Measurements from ENCODE around the gene NELFB.

NELFB gene

DNA sequence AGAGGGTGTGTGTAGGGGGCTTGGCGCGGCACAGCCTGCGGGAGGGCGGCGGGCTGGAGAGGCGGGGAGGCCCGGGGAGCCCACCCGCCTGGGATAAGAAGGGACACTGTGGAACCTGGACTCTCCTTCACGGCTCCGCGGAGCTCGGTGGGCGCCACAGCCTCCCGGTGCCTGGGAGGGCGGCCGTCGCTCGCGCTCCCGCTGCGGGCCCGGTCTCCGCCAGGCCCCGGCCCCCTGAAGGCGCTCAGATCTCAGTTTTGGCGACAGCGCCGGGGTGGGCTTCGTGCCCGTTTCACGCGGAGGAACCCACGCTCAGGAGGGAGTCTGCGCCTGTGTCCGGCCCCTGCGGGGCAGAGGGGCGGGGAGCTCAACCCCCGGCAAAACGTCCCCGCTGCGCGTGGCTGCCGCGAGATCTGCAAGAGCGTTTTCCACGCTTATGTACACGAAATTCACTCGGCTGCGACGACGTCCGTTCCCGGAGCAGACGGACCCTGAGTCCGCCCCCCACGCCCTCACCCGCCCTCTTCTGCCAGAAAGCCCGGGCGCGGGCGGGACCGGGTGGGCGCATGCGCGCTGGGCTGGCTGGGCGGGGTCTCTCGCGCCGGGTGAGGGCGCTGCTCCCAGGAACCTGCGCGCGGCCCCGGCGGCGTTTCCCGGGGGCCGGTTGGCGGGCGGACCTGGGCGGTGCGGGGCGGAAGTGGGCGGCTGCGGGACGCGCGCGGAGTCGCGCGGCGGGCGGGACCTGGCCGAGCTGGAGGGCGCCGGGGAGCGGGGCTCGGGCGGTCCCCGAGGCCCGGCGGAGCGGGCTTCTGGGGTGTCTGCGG is at the start of gene NELFB:
Gene NELFB (plus strand): TSS at position 704 of the 824 bp plus-strand sequence.
- TF ChIP-seq, protein P1, sequence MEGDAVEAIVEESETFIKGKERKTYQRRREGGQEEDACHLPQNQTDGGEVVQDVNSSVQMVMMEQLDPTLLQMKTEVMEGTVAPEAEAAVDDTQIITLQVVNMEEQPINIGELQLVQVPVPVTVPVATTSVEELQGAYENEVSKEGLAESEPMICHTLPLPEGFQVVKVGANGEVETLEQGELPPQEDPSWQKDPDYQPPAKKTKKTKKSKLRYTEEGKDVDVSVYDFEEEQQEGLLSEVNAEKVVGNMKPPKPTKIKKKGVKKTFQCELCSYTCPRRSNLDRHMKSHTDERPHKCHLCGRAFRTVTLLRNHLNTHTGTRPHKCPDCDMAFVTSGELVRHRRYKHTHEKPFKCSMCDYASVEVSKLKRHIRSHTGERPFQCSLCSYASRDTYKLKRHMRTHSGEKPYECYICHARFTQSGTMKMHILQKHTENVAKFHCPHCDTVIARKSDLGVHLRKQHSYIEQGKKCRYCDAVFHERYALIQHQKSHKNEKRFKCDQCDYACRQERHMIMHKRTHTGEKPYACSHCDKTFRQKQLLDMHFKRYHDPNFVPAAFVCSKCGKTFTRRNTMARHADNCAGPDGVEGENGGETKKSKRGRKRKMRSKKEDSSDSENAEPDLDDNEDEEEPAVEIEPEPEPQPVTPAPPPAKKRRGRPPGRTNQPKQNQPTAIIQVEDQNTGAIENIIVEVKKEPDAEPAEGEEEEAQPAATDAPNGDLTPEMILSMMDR (IDR thresholded peaks at IDR 0.05; ENCODE audit: low read length, missing control alignments), result no peak
- DNase-seq (ENCODE audit: low read depth), result peak; percentile 87
- H3K4me3 ChIP-seq (replicated peaks; ENCODE audit: low read depth, low read length), result peak within 1 kb of the TSS; percentile 84

DNA sequence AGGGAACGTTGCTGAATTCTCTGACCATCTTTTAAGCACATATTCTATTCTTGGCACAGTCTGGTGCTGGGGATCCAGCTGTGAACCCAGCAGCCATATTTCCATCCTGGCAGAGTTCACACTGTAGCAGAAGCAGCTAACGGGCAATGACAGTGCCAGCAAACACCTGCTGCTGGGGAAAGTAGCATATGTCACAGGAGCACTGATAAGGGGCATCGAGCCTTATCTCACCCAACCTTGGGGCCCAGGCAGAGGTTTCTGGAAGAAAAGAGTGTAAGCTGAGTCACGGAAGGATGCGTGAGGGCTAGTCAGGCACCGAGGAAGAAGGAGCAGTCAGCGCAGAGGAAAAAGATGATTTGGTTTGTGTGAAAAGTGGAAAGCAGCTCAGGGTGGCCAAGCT is 48.5 kb upstream of the NELFB start:
- DNase-seq (ENCODE audit: low read depth), result no peak
- TF ChIP-seq, protein P1 (IDR thresholded peaks at IDR 0.05; ENCODE audit: low read length, missing control alignments), result no peak
- H3K4me3 ChIP-seq (replicated peaks; ENCODE audit: low read depth, low read length), result peak overlapping the region; percentile 91

DNA sequence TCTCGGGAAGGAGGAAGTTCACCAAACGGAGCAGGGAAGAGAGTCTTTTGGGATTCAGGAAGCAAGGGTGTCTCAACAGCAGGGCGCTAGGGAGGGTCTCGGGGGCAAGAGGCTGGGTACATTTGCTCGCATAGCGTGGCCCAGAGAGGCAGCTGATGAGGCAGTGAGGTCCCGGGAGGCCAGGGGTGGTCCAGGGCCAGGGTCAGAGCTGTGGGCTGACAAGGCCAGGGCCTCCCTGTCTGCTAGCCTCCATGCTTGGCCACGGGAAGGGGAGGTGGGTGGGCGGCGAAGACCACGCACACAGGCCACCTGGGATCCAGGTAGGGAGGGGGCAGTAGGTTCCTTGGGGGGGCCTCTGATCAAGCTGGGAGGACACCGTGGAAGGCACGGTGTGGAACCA is 43.6 kb upstream of the NELFB start:
- H3K4me3 ChIP-seq (replicated peaks; ENCODE audit: low read depth, low read length), result no peak overlapping the region
- TF ChIP-seq, protein P1 (IDR thresholded peaks at IDR 0.05; ENCODE audit: low read length, missing control alignments), result no peak
- DNase-seq (ENCODE audit: low read depth), result no peak

DNA sequence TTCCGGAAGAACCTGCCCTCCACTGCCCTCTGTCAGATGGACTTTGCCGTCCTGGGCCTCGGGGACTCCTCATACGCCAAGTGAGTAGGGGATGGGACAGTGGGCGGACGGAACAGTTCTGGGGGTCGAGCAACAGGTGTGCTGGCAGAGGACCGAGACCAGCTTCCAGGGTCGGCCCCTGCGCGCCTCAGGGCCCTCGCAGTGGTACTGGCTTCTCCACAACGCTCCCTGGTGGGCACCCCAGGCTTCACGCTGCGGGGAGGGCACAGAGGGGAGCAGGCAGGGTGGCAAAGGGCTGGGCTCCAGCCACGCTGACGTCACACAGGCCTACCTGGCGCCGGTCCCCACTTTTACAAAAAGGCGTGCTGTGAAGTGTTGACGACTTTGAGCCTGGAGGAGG is 42.6 kb upstream of the NELFB start:
- no peak for DNase-seq (ENCODE audit: low read depth)
- H3K4me3 ChIP-seq (replicated peaks; ENCODE audit: low read depth, low read length), result no peak overlapping the region
- TF ChIP-seq, protein P1 (IDR thresholded peaks at IDR 0.05; ENCODE audit: low read length, missing control alignments), result no peak

DNA sequence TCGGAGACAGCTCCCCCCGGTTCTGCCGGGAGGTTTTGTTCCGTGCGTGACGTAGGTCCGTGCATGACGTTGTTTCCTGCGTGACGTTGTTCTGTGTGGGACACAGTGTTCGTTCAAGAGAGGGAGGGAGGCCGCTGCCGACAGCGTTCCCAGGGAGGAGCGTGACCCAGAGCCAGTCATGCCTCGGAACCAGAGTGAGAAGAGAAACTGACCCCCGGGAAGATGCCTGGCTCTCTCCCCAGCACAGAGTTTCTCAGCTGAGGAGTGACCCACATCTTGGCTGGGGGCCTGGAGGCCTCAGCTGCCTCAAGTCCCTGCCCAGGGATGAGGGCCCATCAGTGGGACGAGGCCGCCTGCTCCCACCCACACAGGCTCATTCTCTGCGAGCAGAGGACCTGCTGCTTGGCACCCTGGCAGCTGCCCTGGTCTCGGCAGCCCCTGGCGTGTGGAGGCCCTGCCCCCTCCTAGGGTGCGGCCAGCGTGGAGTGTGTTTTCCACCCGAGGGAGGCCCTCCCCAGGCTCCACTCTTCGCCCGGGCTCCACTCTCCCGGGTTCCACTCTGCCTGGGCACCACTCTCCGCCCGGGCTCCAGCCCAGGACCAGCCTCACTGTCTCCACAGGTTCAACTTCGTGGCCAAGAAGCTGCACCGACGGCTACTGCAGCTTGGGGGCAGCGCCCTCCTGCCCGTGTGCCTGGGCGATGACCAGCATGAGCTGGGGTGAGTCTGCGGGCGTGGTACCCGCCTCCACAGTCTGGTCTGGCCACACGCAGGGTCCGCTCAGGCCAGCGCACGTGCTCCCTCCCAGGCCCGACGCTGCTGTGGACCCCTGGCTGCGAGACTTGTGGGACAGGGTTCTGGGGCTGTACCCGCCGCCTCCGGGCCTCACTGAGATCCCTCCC is 41.7 kb upstream of the NELFB start:
- DNase-seq (ENCODE audit: low read depth), result no peak
- H3K4me3 ChIP-seq (replicated peaks; ENCODE audit: low read depth, low read length), result no peak overlapping the region
- TF ChIP-seq, protein P1 (IDR thresholded peaks at IDR 0.05; ENCODE audit: low read length, missing control alignments), result peak; percentile 10

DNA sequence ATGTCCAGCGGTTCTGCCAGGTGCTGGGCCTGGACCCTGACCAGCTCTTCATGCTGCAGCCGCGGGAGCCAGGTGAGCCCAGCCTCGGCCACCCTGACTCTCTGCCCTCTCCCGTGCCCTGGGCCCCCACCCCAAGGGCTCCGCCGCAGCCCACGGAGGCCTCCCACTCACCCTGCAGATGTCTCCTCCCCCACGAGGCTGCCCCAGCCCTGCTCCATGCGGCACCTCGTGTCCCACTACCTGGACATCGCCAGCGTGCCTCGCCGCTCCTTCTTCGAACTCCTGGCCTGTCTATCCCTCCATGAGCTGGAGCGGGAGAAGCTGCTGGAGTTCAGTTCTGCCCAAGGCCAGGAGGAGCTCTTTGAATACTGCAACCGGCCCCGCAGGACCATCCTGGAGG is 40.5 kb upstream of the NELFB start:
- no peak for DNase-seq (ENCODE audit: low read depth)
- TF ChIP-seq, protein P1 (IDR thresholded peaks at IDR 0.05; ENCODE audit: low read length, missing control alignments), result no peak

More for the DNA sequence above, 40.5 kb upstream of the NELFB start:
- H3K4me3 ChIP-seq (replicated peaks; ENCODE audit: low read depth, low read length), result no peak overlapping the region

Data from fibroblast of pulmonary artery (primary cell).